ENCODE measurements around the gene TCF12.

The TCF12 gene

DNA sequence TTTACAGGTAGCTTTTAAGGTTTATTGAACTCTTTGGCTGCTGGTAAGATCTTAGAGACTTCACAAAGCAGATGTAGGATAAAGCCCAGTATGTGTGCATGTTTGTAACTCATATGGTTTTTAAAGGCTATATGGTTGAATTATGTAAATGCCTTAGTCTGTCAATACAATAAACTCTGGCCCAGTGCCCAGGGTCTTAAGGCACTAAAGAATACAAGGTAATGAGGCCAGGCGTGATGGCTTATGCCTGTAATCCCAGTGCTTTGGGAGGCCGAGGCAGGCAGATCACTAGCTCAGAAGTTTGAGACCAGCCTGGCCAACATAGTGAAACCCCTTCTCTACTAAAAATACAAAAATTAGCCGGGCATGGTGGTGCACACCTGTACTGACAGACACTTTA is 287.6 kb downstream of the TCF12 start:
- H3K4me1 ChIP-seq (ENCODE audit: control insufficient read depth, insufficient read depth, low read length) = peaks cover 5% of the 10 kb centered on the region
- H3K27me3 ChIP-seq (ENCODE audit: control insufficient read depth, insufficient read depth, low read length, poor library complexity, severe bottlenecking) = no peaks in the 10 kb centered on the region
- H3K27ac ChIP-seq (ENCODE audit: insufficient read depth, low read depth, low read length, poor library complexity, severe bottlenecking) = no peak overlapping the region
- H3K4me3 ChIP-seq (ENCODE audit: insufficient read depth, low read depth, low read length) = no peak overlapping the region
- H3K9me3 ChIP-seq (ENCODE audit: control insufficient read depth, low read length) = no peaks in the 10 kb centered on the region
- WGBS, 2 experiments = 81 to 88% methylated on average over 2 to 3 of the region's 3 CpGs
- H3K36me3 ChIP-seq (ENCODE audit: control insufficient read depth, insufficient read depth, low read length) = no peaks in the 10 kb centered on the region

DNA sequence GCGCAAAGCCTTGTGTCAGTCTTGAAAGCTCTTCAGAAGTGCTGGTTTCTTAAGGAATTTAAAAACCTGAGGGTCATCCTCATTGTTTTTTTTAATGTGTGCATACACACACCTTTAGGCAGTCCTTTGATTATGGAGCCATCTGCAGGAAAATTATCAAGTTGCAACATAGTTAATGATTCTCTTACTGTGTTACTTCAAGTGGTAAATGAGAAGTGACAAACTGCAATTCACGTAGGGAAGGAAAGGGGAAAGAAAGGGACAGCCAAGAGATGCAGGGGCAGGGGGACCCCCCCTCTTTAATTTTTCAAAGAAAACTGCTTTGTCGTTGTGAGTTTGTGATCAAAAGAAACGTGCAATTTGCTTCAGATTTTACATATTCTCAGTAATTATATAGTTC is 295.4 kb downstream of the TCF12 start:
- H3K36me3 ChIP-seq (ENCODE audit: control insufficient read depth, insufficient read depth, low read length) = no peaks in the 10 kb centered on the region
- peaks cover 36% of the 10 kb centered on the region for H3K4me1 ChIP-seq (ENCODE audit: control insufficient read depth, insufficient read depth, low read length)
- H3K4me3 ChIP-seq (ENCODE audit: insufficient read depth, low read depth, low read length) = no peak overlapping the region
- 68 to 78% methylated on average over 3 to 4 of the region's 4 CpGs for WGBS, 2 experiments
- no peak overlapping the region for H3K27ac ChIP-seq (ENCODE audit: insufficient read depth, low read depth, low read length, poor library complexity, severe bottlenecking)
- H3K27me3 ChIP-seq (ENCODE audit: control insufficient read depth, insufficient read depth, low read length, poor library complexity, severe bottlenecking) = no peaks in the 10 kb centered on the region
- H3K9me3 ChIP-seq (ENCODE audit: control insufficient read depth, low read length) = no peaks in the 10 kb centered on the region

DNA sequence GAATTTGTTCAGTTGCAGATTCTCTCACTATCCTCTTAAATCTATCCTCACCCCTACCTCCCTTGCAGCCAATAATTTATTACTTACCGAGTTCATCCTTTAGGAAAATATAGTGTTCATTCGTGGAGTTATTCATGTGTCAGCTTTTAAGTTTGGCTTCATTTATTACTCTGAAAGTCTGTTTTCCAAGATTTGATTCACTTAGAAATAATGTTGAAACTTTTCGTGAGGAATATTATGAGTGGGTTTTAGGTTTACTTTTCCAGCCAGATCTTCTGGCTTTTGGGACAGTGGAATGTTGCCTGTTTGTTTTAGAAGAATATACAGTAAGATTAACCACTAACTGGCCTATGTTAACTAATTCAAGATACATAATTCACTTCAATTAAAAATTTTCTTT is 296.9 kb downstream of the TCF12 start:
- H3K4me3 ChIP-seq (ENCODE audit: insufficient read depth, low read depth, low read length) = no peak overlapping the region
- no peaks in the 10 kb centered on the region for H3K27me3 ChIP-seq (ENCODE audit: control insufficient read depth, insufficient read depth, low read length, poor library complexity, severe bottlenecking)
- H3K4me1 ChIP-seq (ENCODE audit: control insufficient read depth, insufficient read depth, low read length) = peaks cover 41% of the 10 kb centered on the region
- H3K36me3 ChIP-seq (ENCODE audit: control insufficient read depth, insufficient read depth, low read length) = no peaks in the 10 kb centered on the region
- WGBS, 2 experiments = 81 to 82% methylated on average over 3 of the region's 3 CpGs
- H3K9me3 ChIP-seq (ENCODE audit: control insufficient read depth, low read length) = no peaks in the 10 kb centered on the region
- H3K27ac ChIP-seq (ENCODE audit: insufficient read depth, low read depth, low read length, poor library complexity, severe bottlenecking) = no peak overlapping the region

DNA sequence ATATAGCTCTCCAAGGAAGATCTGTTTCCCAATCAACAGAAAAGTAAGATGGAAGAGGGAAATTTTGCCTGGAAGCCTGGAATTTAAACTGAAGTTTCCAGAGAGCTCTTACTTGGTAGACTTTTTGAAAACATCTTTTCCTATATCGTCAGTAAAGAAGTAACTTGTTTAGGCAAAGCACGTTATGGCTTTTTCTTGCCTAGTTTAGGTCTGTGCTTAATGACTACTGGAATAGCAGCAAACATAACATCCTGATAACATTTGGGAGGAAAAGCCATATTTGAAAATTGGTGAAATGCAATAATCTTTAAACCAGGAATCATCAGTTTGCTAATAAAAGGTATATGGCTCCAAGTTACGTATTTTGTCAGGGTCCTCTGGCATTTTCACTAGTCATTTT is 297.4 kb downstream of the TCF12 start:
- Histone ChIP-seq H3K27me3 (ENCODE audit: control insufficient read depth, insufficient read depth, low read length, poor library complexity, severe bottlenecking) (no peaks in the 10 kb centered on the region), H3K4me3 (ENCODE audit: insufficient read depth, low read depth, low read length) (no peak overlapping the region), H3K27ac (ENCODE audit: insufficient read depth, low read depth, low read length, poor library complexity, severe bottlenecking) (peak overlapping the region; percentile 45), H3K36me3 (ENCODE audit: control insufficient read depth, insufficient read depth, low read length) (no peaks in the 10 kb centered on the region), H3K9me3 (ENCODE audit: control insufficient read depth, low read length) (no peaks in the 10 kb centered on the region), H3K4me1 (ENCODE audit: control insufficient read depth, insufficient read depth, low read length) (peaks cover 41% of the 10 kb centered on the region)
- WGBS, 2 experiments = 86 to 89% methylated on average over 3 of the region's 3 CpGs

GRCh38 chr15:57216288-57216687 is 297.8 kb downstream of the TCF12 start:
- H3K4me3 ChIP-seq (ENCODE audit: insufficient read depth, low read depth, low read length) = no peak overlapping the region
- H3K27ac ChIP-seq (ENCODE audit: insufficient read depth, low read depth, low read length, poor library complexity, severe bottlenecking) = peak overlapping the region; percentile 45
- H3K27me3 ChIP-seq (ENCODE audit: control insufficient read depth, insufficient read depth, low read length, poor library complexity, severe bottlenecking) = no peaks in the 10 kb centered on the region
- H3K9me3 ChIP-seq (ENCODE audit: control insufficient read depth, low read length) = no peaks in the 10 kb centered on the region
- H3K36me3 ChIP-seq (ENCODE audit: control insufficient read depth, insufficient read depth, low read length) = no peaks in the 10 kb centered on the region
- H3K4me1 ChIP-seq (ENCODE audit: control insufficient read depth, insufficient read depth, low read length) = peaks cover 41% of the 10 kb centered on the region
- 47 to 54% methylated on average over 2 of the region's 2 CpGs for WGBS, 2 experiments

GRCh38 chr15:57217778-57218598 is 299.5 kb downstream of the TCF12 start:
- peaks cover 38% of the 10 kb centered on the region for H3K4me1 ChIP-seq (ENCODE audit: control insufficient read depth, insufficient read depth, low read length)
- H3K27ac ChIP-seq (ENCODE audit: insufficient read depth, low read depth, low read length, poor library complexity, severe bottlenecking) = peak overlapping the region; percentile 68
- no peak overlapping the region for H3K4me3 ChIP-seq (ENCODE audit: insufficient read depth, low read depth, low read length)
- no peaks in the 10 kb centered on the region for H3K27me3 ChIP-seq (ENCODE audit: control insufficient read depth, insufficient read depth, low read length, poor library complexity, severe bottlenecking)
- WGBS, 2 experiments = 48 to 54% methylated on average over 5 to 7 of the region's 7 CpGs
- no peaks in the 10 kb centered on the region for H3K36me3 ChIP-seq (ENCODE audit: control insufficient read depth, insufficient read depth, low read length)
- H3K9me3 ChIP-seq (ENCODE audit: control insufficient read depth, low read length) = no peaks in the 10 kb centered on the region

- Histone ChIP-seq H3K36me3 (ENCODE audit: control insufficient read depth, insufficient read depth, low read length) (no peaks in the 10 kb centered on the region), H3K9me3 (ENCODE audit: control insufficient read depth, low read length) (no peaks in the 10 kb centered on the region), H3K27ac (ENCODE audit: insufficient read depth, low read depth, low read length, poor library complexity, severe bottlenecking) (no peak overlapping the region), H3K4me1 (ENCODE audit: control insufficient read depth, insufficient read depth, low read length) (peaks cover 37% of the 10 kb centered on the region), H3K27me3 (ENCODE audit: control insufficient read depth, insufficient read depth, low read length, poor library complexity, severe bottlenecking) (no peaks in the 10 kb centered on the region), H3K4me3 (ENCODE audit: insufficient read depth, low read depth, low read length) (peak overlapping the region; percentile 38)
- 77% methylated on average over 2 of the region's 2 CpGs; no CpG with 5 or more reads in 1 of the 2 experiments for WGBS, 2 experiments
Observed at GRCh38 chr15:57218826-57219576, 300.6 kb downstream of the TCF12 start.

- H3K27me3 ChIP-seq (ENCODE audit: control insufficient read depth, insufficient read depth, low read length, poor library complexity, severe bottlenecking) = no peaks in the 10 kb centered on the region
- H3K4me1 ChIP-seq (ENCODE audit: control insufficient read depth, insufficient read depth, low read length) = peaks cover 35% of the 10 kb centered on the region
- H3K36me3 ChIP-seq (ENCODE audit: control insufficient read depth, insufficient read depth, low read length) = no peaks in the 10 kb centered on the region
- no peak overlapping the region for H3K27ac ChIP-seq (ENCODE audit: insufficient read depth, low read depth, low read length, poor library complexity, severe bottlenecking)
- 81 to 86% methylated on average over 1 of the region's 2 CpGs for WGBS, 2 experiments
- H3K4me3 ChIP-seq (ENCODE audit: insufficient read depth, low read depth, low read length) = peak overlapping the region; percentile 38
- no peaks in the 10 kb centered on the region for H3K9me3 ChIP-seq (ENCODE audit: control insufficient read depth, low read length)
Observed at GRCh38 chr15:57220205-57220604, 301.8 kb downstream of the TCF12 start.

DNA sequence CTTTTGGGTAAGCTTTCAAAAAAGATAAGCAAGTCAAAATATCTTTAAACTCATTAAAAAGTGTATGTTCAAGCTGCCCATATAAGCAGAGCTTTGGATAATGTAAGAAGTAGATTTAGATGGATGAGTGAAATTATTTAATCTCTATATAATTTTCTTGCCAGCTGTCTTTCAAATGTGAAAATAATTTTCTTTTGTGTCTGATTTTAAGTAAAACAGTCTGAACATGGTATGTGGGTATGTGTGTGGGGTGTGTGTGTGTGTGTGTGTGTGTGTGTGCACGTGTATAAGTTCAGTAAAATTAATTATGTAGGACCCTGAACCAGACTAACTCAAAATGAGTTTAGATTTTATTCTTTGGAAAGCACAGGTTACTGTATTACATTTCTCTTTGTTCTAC is 302.7 kb downstream of the TCF12 start:
- Histone ChIP-seq H3K27me3 (ENCODE audit: control insufficient read depth, insufficient read depth, low read length, poor library complexity, severe bottlenecking) (no peaks in the 10 kb centered on the region), H3K4me1 (ENCODE audit: control insufficient read depth, insufficient read depth, low read length) (peaks cover 25% of the 10 kb centered on the region), H3K9me3 (ENCODE audit: control insufficient read depth, low read length) (no peaks in the 10 kb centered on the region), H3K4me3 (ENCODE audit: insufficient read depth, low read depth, low read length) (peak overlapping the region; percentile 38), H3K36me3 (ENCODE audit: control insufficient read depth, insufficient read depth, low read length) (no peaks in the 10 kb centered on the region), H3K27ac (ENCODE audit: insufficient read depth, low read depth, low read length, poor library complexity, severe bottlenecking) (no peak overlapping the region)
- WGBS, 2 experiments = 60 to 83% methylated on average over 1 of the region's 1 CpG

- Histone ChIP-seq H3K4me1 (ENCODE audit: control insufficient read depth, insufficient read depth, low read length) (peaks cover 29% of the 10 kb centered on the region), H3K27me3 (ENCODE audit: control insufficient read depth, insufficient read depth, low read length, poor library complexity, severe bottlenecking) (no peaks in the 10 kb centered on the region), H3K9me3 (ENCODE audit: control insufficient read depth, low read length) (no peaks in the 10 kb centered on the region), H3K27ac (ENCODE audit: insufficient read depth, low read depth, low read length, poor library complexity, severe bottlenecking) (no peak overlapping the region), H3K36me3 (ENCODE audit: control insufficient read depth, insufficient read depth, low read length) (no peaks in the 10 kb centered on the region), H3K4me3 (ENCODE audit: insufficient read depth, low read depth, low read length) (peak overlapping the region; percentile 8)
- WGBS, 2 experiments = 82% methylated on average over 2 of the region's 2 CpGs; no CpG with 5 or more reads in 1 of the 2 experiments
Observed at GRCh38 chr15:57223345-57223744, 304.9 kb downstream of the TCF12 start.
